Fibroblast of lung (primary cell): ENCODE measurements around the gene AMOTL2. TPM values are rescaled to one million over a fixed set of nuclear protein-coding genes. Genes with fewer than 3 reads are reported as not detected.

Experiments
- DNase-seq, 2 donors: peaks; one replicate each; pipeline versions ENCODE4 v3.0.0 to v3.0.0-alpha.2; 2010; ENCODE audit warnings: low read depth in 2 of 2
- H2AFZ ChIP-seq: 2 replicates; pipeline ENCODE4 v1.5.1; 2012; ENCODE audit warnings: low read length, control low read depth, inconsistent platforms
- H3K27ac ChIP-seq: 2 replicates; pipeline ENCODE4 v1.5.1; 2011; ENCODE audit warnings: low read length, control low read depth; ENCODE audit not compliant: insufficient read depth
- H3K27me3 ChIP-seq: 2 replicates; pipeline ENCODE4 v1.5.1; 2011; ENCODE audit warnings: mild to moderate bottlenecking, low read length; ENCODE audit not compliant: control insufficient read depth, insufficient read depth
- H3K36me3 ChIP-seq: 2 replicates; pipeline ENCODE4 v1.5.1; 2011; ENCODE audit warnings: low read length; ENCODE audit not compliant: control insufficient read depth, insufficient read depth
- H3K4me1 ChIP-seq: 2 replicates; pipeline ENCODE4 v1.5.1; 2011; ENCODE audit warnings: low read length; ENCODE audit not compliant: control insufficient read depth, insufficient read depth; ENCODE audit errors: extremely low read depth
- H3K4me2 ChIP-seq: 2 replicates; pipeline ENCODE4 v1.5.1; 2011; ENCODE audit warnings: low read length, control low read depth; ENCODE audit not compliant: insufficient read depth; ENCODE audit errors: extremely low read depth
- H3K4me3 ChIP-seq, 4 experiments: fragments of 200-600 bp in 1 of 4; sonication (generic) in 1 of 4; replicated peaks in 1 of 4; 2 replicates each; pipeline ENCODE4 v1.5.1; 2011 to 2016; ENCODE audit warnings: low read length in 4 of 4, low read depth in 3 of 4, mild to moderate bottlenecking in 3 of 4, control low read depth in 2 of 4, inconsistent platforms in 1 of 4, mixed read lengths in 1 of 4; ENCODE audit not compliant: insufficient read depth in 1 of 4; ENCODE audit errors: control extremely low read depth in 1 of 4
- H3K79me2 ChIP-seq: 2 replicates; pipeline ENCODE4 v1.5.1; 2012; ENCODE audit warnings: mild to moderate bottlenecking, low read length, inconsistent platforms; ENCODE audit not compliant: control insufficient read depth, insufficient read depth
- H3K9ac ChIP-seq: 2 replicates; pipeline ENCODE4 v1.5.1; 2011; ENCODE audit warnings: mild to moderate bottlenecking, low read length, control low read depth; ENCODE audit not compliant: insufficient read depth
- H3K9me3 ChIP-seq: 2 replicates; pipeline ENCODE4 v1.5.1; 2012; ENCODE audit warnings: low read depth, low read length; ENCODE audit not compliant: control insufficient read depth, insufficient read depth
- H4K20me1 ChIP-seq: 2 replicates; pipeline ENCODE4 v1.5.1; 2011; ENCODE audit warnings: low read length; ENCODE audit not compliant: control insufficient read depth, insufficient read depth; ENCODE audit errors: extremely low read depth
- EZH2 ChIP-seq: IDR thresholded peaks from 2 replicates; pipeline ENCODE4 v1.5.1; 2012; ENCODE audit warnings: low read length, control low read depth, mild to moderate bottlenecking; ENCODE audit errors: missing control alignments
- polyA plus RNA-seq, 2 donors: library from polyadenylated mRNA; depleted of rRNA in 1 of 2; stranded (reverse) in 1 of 2; unstranded in 1 of 2; fragments of >200 nt; gene quantifications; 2 replicates each; pipeline ENCODE4 v1.2.1, GENCODE V29; 2011 to 2012; ENCODE audit warnings: missing spikeins in 1 of 2
- total RNA-seq: library from RNA; depleted of rRNA; stranded (reverse); fragments of >200 nt; gene quantifications from 2 replicates; pipeline ENCODE4 v1.2.1, GENCODE V29; 2014
- TF ChIP-seq, protein P1 (sequence below), 2 donors: IDR thresholded peaks in 1 of 2; conservative IDR thresholded peaks in 1 of 2; 1 replicate in 1 of 2; 2 replicates in 1 of 2; pipeline ENCODE4 v1.5.1; 2011 to 2012; ENCODE audit warnings: low read length in 2 of 2, control low read depth in 1 of 2, inconsistent platforms in 1 of 2, low read depth in 1 of 2, mild to moderate bottlenecking in 1 of 2

AMOTL2 gene
- total and polyA plus RNA-seq, 2 donors (not counting 1 experiment from before 2014, with no cell fraction given), result 74.6 to 97.0 TPM

DNA sequence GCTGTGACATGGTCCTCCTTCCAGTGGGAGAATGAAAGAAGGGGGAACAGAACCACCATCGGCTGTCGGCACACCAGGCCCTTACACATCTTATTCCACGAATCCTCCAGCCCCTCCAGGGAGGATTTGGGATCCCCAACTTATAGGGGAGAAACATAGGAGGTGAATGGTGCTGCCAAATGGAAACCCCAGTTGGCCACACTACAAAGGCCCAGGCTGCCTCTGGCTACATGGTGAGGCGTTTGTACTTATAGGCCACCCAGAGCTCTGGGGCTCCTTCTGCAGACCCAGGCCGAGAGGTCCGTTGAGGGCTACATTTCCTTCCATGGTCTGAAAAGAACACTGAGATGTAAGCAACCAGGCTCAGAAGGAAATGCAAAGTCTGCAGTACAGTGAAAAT, 12.0 kb downstream of the AMOTL2 start:
- Histone ChIP-seq H3K4me1 (peaks cover 86% of the 10 kb centered on the region), H4K20me1 (no peaks in the 10 kb centered on the region), H3K79me2 (peaks cover 54% of the 10 kb centered on the region), H2AFZ (no peak overlapping the region), H3K4me2 (no peak overlapping the region), H3K9ac (no peak overlapping the region), H3K27me3 (no peaks in the 10 kb centered on the region), H3K9me3 (no peaks in the 10 kb centered on the region), H3K4me3 (no peak overlapping the region), H3K36me3 (peaks cover 79% of the 10 kb centered on the region), H3K27ac (peak overlapping the region; percentile 56)
- TF ChIP-seq, protein P1, sequence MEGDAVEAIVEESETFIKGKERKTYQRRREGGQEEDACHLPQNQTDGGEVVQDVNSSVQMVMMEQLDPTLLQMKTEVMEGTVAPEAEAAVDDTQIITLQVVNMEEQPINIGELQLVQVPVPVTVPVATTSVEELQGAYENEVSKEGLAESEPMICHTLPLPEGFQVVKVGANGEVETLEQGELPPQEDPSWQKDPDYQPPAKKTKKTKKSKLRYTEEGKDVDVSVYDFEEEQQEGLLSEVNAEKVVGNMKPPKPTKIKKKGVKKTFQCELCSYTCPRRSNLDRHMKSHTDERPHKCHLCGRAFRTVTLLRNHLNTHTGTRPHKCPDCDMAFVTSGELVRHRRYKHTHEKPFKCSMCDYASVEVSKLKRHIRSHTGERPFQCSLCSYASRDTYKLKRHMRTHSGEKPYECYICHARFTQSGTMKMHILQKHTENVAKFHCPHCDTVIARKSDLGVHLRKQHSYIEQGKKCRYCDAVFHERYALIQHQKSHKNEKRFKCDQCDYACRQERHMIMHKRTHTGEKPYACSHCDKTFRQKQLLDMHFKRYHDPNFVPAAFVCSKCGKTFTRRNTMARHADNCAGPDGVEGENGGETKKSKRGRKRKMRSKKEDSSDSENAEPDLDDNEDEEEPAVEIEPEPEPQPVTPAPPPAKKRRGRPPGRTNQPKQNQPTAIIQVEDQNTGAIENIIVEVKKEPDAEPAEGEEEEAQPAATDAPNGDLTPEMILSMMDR (conservative IDR thresholded peaks at IDR 0.05 in 1 of 2, IDR thresholded peaks at IDR 0.05 in 1 of 2; ENCODE audit: low read depth in 1 of 2, low read length in 2 of 2), result no peak
- no peak for TF ChIP-seq EZH2
- DNase-seq, result no peak

DNA sequence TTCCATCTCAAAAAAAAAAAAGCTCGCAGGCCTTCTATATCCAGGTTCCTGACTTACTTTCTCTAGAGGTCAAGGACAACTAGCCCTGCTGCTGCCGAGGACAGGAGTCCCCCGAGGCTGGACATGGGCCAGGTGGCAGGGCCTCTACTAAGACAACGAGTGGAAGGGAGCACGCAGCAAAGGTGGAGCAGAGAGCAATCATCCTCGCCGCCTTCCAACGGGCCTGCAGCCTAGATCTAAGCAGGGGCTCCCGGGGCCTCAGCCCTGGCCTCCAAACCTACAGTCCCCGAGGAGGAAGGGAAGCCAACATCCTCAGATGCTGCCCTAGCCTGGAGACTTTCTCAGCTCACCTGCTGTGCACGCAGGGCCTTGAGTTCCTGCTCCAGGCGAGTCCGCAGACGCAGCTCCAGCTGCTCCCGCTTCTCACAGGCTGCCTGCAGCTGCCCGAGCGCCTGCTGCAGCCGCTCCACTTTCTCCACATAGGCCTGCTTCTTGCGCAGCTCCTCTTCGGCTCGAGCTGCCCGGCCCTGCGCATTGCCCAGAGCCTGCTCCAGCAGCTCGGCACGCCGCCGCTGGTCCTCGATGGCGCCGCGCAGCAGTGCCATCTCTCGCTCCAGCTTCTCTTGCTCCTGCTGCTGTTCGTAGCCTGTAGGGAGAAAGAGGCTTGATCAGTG, 12.9 kb downstream of the AMOTL2 start:
- no peak overlapping the region for H3K9ac ChIP-seq
- no peak overlapping the region for H3K4me2 ChIP-seq
- H2AFZ ChIP-seq, result no peak overlapping the region
- peaks cover 56% of the 10 kb centered on the region for H3K79me2 ChIP-seq
- TF ChIP-seq, protein P1 (conservative IDR thresholded peaks at IDR 0.05 in 1 of 2, IDR thresholded peaks at IDR 0.05 in 1 of 2; ENCODE audit: low read depth in 1 of 2, low read length in 2 of 2), result no peak
- no peak for TF ChIP-seq EZH2
- H3K4me3 ChIP-seq, result no peak overlapping the region
- no peak for DNase-seq
- H3K4me1 ChIP-seq, result peaks cover 88% of the 10 kb centered on the region
- H3K27ac ChIP-seq, result peak overlapping the region; percentile 56
- H3K9me3 ChIP-seq, result no peaks in the 10 kb centered on the region
- no peaks in the 10 kb centered on the region for H4K20me1 ChIP-seq
- H3K27me3 ChIP-seq, result no peaks in the 10 kb centered on the region
- peaks cover 81% of the 10 kb centered on the region for H3K36me3 ChIP-seq

DNA sequence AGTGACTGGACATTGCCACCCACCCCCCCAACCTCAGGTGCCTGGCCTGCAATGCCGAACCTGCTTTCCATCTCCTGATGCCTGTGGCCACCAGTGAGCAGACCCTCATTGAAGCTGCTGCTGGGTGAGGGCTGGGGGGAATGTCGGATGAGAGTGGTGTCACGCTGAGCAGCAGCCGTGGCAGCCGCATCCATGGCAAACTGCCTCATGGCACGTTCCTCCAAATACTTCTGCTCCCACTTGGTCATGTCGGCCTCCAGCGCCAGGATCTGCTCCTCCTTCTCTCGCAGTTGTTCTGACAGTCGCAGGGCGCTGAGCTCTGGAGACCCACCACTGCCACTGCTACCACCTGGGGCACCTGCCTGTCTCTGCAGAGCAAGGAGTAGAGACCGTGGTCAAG, 14.2 kb downstream of the AMOTL2 start:
- Histone ChIP-seq H3K9me3 (no peaks in the 10 kb centered on the region), H3K4me2 (no peak overlapping the region), H3K27ac (peak overlapping the region; percentile 94), H3K36me3 (peaks cover 74% of the 10 kb centered on the region), H3K79me2 (peaks cover 59% of the 10 kb centered on the region), H3K4me3 (no peak overlapping the region), H3K9ac (no peak overlapping the region), H3K27me3 (no peaks in the 10 kb centered on the region), H3K4me1 (peaks cover 80% of the 10 kb centered on the region), H2AFZ (no peak overlapping the region), H4K20me1 (no peaks in the 10 kb centered on the region)
- TF ChIP-seq EZH2, result no peak
- TF ChIP-seq, protein P1 (conservative IDR thresholded peaks at IDR 0.05 in 1 of 2, IDR thresholded peaks at IDR 0.05 in 1 of 2; ENCODE audit: low read depth in 1 of 2, low read length in 2 of 2), result no peak
- no peak for DNase-seq
